Fibroblast of villous mesenchyme (primary cell): Measurements from ENCODE around the gene ILRUN. TPM values are rescaled to one million over a fixed set of nuclear protein-coding genes. Genes with fewer than 3 reads are reported as not detected.
A peak's percentile ranks its signal among the peaks of the same experiment; 100 is the strongest.
"Not testable (repeated sequence)": the region's sequence is repeated elsewhere in the genome, so short reads cannot be mapped to it uniquely, and the experiment has no call there.

Experiments used
- DNase-seq: peaks from one replicate; pipeline ENCODE4 v3.0.0-alpha.2; 2010; ENCODE audit warnings: low read depth
- H3K4me3 ChIP-seq: 2 replicates; pipeline ENCODE4 v1.5.1; 2011; ENCODE audit warnings: low read depth, mild to moderate bottlenecking, low read length
- total RNA-seq: library from RNA; depleted of rRNA; stranded (reverse); fragments of >200 nt; gene quantifications from 2 replicates; pipeline ENCODE4 v1.2.3, GENCODE V29; 2012
- TF ChIP-seq, protein P1 (sequence below): IDR thresholded peaks from 2 replicates; pipeline ENCODE4 v1.5.1; 2012; ENCODE audit warnings: low read depth, mild to moderate bottlenecking, low read length; ENCODE audit not compliant: insufficient read depth

Gene ILRUN
- total RNA-seq, 1 donor, result 58.3 TPM

DNA sequence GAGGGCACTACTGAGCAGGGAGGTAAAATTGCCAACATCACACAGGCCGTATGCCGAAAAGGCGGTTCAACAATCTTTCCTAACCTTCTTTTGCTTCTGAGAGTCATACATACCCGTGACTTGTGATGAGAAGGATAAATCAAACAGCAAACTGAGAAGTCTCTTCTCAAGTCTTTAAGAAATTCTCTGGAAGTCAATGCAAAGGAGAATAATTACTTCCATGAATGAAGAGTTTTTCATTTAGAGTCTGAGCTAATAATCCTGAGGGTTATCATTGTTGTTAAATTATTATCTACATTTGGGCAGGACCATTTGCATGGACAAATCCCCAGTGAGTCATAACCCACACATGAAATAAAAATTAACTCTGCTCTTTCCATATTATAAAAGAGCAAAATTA lies 22.4 kb upstream of the ILRUN start:
- H3K4me3 ChIP-seq, result no peak overlapping the region
- DNase-seq, result peak; percentile 56
- TF ChIP-seq, protein P1, sequence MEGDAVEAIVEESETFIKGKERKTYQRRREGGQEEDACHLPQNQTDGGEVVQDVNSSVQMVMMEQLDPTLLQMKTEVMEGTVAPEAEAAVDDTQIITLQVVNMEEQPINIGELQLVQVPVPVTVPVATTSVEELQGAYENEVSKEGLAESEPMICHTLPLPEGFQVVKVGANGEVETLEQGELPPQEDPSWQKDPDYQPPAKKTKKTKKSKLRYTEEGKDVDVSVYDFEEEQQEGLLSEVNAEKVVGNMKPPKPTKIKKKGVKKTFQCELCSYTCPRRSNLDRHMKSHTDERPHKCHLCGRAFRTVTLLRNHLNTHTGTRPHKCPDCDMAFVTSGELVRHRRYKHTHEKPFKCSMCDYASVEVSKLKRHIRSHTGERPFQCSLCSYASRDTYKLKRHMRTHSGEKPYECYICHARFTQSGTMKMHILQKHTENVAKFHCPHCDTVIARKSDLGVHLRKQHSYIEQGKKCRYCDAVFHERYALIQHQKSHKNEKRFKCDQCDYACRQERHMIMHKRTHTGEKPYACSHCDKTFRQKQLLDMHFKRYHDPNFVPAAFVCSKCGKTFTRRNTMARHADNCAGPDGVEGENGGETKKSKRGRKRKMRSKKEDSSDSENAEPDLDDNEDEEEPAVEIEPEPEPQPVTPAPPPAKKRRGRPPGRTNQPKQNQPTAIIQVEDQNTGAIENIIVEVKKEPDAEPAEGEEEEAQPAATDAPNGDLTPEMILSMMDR, result no peak

DNA sequence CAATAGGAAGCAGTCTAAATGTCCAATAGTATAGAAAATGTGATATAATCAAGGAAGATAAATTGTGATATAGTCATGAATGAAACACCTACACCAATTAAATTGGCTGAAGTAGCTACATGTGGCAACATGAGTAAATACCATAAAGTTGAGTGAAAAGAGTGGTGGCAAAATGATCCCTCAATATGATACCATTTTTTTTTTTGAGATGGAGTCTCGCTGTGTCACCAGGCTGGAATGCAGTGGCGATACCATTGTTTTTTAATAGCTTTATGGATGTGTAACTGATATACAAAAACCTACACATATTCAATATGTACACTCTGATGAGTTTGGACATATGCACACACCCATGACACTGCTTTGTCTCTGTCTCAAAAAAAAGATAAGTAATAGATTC lies 20.9 kb upstream of the ILRUN start:
- TF ChIP-seq, protein P1, result no peak
- H3K4me3 ChIP-seq, result no peak overlapping the region
- DNase-seq, result peak; percentile 7

DNA sequence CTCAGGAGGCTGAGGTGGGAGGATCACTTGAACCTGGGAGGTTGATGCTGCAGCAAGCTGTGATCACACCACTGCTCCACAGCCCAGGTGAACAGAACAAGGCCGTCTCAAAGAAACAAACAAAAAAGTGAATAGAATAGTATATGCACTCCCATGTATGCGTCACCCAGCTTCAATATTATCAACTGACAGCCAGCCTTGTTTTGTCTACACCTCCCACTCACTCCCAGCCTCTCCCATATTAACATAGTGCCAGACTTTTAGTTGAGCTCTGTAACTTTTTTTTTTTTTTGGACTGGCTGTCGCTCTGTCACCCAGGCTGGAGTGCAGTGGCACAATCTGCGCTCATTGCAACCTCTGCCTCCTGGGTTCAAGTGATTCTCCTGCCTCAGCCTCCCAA lies 18.1 kb upstream of the ILRUN start:
- DNase-seq, result peak; percentile 29
- H3K4me3 ChIP-seq, result no peak overlapping the region
- TF ChIP-seq, protein P1, result no peak

DNA sequence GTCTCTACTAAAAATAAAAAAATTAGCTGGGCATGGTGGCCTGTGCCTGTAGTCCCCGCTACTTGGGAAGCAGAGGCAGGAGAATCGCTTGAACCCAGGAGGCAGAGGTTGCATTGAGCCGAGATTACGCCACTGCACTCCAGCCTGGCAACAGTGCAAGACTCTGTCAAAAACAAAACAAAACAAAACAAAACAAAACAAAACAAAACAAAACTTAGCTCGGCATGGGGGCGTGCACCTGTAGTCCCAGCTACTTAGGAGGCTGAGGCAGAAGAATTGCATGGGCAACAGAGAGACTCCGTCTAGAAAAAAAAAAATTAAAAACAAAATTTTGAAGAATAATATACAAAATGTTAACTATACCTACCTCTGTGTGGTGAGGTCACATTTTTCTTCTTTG lies 16.3 kb upstream of the ILRUN start:
- peak; percentile 4 for DNase-seq
- not testable (repeated sequence) for H3K4me3 ChIP-seq

DNA sequence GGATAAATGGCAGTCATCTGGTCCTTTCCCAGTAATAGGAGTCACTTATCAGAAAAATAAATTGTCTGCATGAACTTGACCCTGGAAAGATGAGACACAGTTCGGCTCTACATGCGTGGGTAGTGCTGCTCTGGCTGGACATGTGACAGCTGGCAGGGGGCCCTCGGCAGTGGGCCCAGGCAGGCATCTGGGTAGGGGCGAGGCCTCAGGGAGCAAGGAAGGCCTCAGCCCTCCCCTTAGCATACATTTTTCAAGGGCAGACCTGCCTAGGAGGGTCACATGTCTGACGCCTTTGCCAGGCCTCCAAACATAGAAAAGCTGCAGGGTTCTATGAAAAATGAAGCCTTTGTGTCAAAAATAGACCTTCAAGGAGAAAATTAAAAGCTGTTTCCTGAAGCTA lies 12.8 kb upstream of the ILRUN start:
- H3K4me3 ChIP-seq, result no peak overlapping the region
- peak; percentile 67 for DNase-seq
- TF ChIP-seq, protein P1, result no peak

DNA sequence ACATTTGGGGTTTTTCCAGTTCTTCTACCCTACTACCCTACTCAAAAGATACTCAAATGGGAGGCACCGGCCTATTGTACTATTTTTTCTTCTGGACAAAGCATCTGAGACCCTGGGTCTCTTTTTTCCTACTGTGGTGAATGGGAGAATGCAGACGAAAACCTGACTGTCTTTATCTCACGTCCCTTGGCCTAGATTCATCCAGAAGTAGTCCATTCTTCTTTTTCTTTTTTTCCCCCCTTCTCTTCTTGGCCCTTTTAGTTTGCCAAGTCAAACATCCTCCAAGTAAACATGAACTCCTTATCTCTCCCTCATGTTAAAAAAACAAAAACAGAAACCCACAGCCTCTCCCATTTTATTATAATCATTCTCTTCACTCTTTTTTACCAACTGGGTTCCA lies 8.7 kb upstream of the ILRUN start:
- no peak overlapping the region for H3K4me3 ChIP-seq
- TF ChIP-seq, protein P1, result no peak
- peak; percentile 8 for DNase-seq

DNA sequence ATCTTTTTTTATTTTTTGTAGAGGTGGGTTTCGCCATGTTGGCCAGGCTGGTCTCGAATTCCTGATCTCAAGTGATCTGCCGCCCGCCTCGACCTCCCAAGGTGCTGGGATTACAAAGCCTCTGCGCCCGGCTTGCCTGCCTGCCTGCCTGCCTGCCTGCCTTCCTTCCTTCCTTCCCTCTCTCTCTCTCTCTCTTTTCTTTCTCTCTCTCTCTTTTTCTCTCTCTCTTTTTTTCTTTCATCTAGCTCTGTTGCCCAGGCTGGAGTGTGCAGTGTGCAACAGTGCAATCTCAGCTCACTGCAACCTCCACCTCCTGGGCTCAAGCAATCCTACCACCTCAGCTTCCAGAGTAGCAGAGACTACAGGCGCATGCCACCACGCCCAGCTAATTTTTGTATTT lies 4.6 kb upstream of the ILRUN start:
- DNase-seq, result no peak
- TF ChIP-seq, protein P1, result no peak

More for the DNA sequence above, 4.6 kb upstream of the ILRUN start:
- no peak overlapping the region for H3K4me3 ChIP-seq
